ENCODE results near the gene NPAS2. TPM values are rescaled to one million over a fixed set of nuclear protein-coding genes. Genes with fewer than 3 reads are reported as not detected.

The NPAS2 gene
- total RNA-seq, 2 experiments from 2014 or later = 4.2 to 4.9 TPM

DNA sequence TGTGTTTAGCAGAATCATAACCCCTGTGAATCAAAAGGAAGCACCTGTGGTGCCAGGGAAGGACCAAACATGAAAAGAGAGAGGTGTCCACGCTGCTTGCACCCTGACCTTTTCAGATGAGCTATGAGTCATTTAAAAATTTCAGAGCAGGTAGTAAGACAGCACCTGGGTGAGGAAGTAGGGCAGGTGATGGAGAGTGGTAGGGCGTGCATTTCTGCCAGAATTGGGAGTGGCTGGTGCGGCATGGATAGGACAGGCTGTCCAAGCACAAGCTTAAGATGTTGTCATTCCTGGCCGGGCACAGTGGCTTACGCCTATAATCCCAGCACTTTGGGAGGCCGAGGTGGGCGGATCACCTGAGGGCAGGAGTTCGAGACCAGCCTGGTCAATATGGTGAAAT, 36.8 kb downstream of the NPAS2 start:
- POLR2A ChIA-PET = no interaction called here
- H3K36me3 Mint-ChIP-seq = no peaks in the 10 kb centered on the region
- H3K27me3 Mint-ChIP-seq = no peaks in the 10 kb centered on the region
- ATAC-seq (ENCODE audit: low read depth) (no peak), DNase-seq (no peak)
- H3K9me3 Mint-ChIP-seq = no peaks in the 10 kb centered on the region
- peaks cover 4% of the 10 kb centered on the region for H3K4me1 Mint-ChIP-seq
- H3K4me3 Mint-ChIP-seq = no peak overlapping the region
- no peak overlapping the region for H3K27ac Mint-ChIP-seq

DNA sequence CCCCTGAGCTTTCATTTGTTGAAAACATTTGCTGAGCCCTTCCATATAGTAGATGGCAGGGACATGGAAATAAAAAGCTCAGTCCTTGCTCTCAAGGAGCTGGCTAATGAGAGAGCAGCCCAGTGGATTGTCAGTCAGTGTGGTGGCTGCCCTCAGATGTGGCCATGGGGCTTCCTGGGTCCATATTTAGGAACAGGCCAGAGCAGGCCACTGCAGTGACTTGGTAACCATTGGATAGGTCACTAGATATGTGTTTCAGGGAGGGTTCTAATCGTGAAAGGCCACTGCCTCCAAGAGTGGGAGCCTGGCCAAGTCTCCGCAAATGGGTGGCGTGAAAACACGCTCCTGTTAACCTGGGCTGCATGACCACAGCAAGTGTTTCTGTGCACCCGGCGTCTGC, 37.4 kb downstream of the NPAS2 start:
- Mint-ChIP-seq H3K27ac (no peak overlapping the region), H3K27me3 (no peaks in the 10 kb centered on the region), H3K9me3 (no peaks in the 10 kb centered on the region), H3K4me1 (peaks cover 4% of the 10 kb centered on the region), H3K36me3 (no peaks in the 10 kb centered on the region), H3K4me3 (no peak overlapping the region)
- POLR2A ChIA-PET = no interaction called here
- ATAC-seq (ENCODE audit: low read depth) (no peak), DNase-seq (no peak)

DNA sequence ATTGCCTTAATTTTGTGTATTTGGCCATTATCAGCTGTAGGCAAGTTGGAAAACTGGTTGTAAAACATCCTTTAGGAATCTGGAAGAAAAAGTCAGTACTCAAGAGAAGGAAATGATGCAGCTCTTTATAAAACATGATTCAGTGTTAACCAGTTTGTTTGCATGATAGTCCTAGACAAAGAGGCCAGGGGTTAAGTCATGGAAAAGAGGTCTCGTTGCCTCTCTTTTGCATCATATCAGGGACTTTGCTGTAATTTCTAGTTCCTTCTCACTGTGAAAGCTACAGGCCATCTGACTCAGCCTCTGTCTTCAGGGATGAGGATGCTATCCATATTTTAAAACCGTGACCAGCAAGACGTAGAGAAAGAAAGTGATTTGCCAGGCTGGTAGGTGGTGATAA, 38.0 kb downstream of the NPAS2 start:
- Mint-ChIP-seq H3K4me3 (no peak overlapping the region), H3K4me1 (peaks cover 4% of the 10 kb centered on the region), H3K36me3 (no peaks in the 10 kb centered on the region), H3K9me3 (no peaks in the 10 kb centered on the region), H3K27ac (no peak overlapping the region), H3K27me3 (no peaks in the 10 kb centered on the region)
- DNase-seq = no peak
- POLR2A ChIA-PET = no interaction called here
- ATAC-seq (ENCODE audit: low read depth) = no peak

DNA sequence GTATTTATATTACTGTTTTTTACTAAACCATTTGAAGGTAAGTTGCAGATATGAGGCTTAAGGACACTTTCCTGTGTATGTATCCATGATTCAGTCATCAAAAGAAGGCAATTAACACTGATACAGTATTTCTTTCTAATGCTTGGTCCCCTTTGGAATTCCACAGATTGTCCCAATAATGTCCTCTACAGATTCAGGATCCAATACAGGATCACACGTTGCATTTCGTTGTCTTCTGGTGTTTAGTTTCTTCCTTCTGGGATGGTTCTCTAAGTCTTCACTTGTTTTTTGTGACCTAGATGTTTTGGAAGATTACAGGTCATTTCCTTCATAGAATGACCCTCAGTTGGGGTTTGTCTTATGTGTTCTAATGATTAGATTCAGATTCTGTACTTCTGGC, 40.0 kb downstream of the NPAS2 start:
- DNase-seq (no peak), ATAC-seq (ENCODE audit: low read depth) (no peak)
- no peaks in the 10 kb centered on the region for H3K36me3 Mint-ChIP-seq
- no peak overlapping the region for H3K27ac Mint-ChIP-seq
- H3K4me1 Mint-ChIP-seq = no peaks in the 10 kb centered on the region
- POLR2A ChIA-PET = no interaction called here
- H3K4me3 Mint-ChIP-seq = no peak overlapping the region
- H3K27me3 Mint-ChIP-seq = no peaks in the 10 kb centered on the region
- H3K9me3 Mint-ChIP-seq = no peaks in the 10 kb centered on the region

DNA sequence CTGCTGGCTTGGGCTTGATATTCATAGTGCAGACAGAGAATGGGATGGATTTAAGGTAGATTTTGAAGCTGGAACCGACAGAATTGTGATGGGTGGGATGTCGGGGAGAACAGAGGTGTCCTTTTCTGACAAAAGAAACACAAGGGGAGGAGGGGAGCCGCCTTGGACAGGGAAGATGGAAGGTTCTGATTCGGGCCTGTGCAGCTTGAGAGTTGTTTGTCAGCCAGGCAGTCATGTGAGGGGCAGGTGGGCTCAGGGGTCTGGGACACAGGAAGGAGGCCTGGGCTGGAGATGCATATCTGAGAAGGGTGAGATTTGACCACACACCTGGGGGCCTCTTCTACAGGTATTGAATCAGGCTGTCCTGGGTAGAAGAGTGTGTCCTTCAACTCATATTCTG, 41.4 kb downstream of the NPAS2 start:
- Mint-ChIP-seq H3K4me1 (no peaks in the 10 kb centered on the region), H3K27ac (no peak overlapping the region), H3K27me3 (no peaks in the 10 kb centered on the region), H3K4me3 (no peak overlapping the region), H3K9me3 (no peaks in the 10 kb centered on the region), H3K36me3 (no peaks in the 10 kb centered on the region)
- POLR2A ChIA-PET = no interaction called here
- no peak for ATAC-seq (ENCODE audit: low read depth)
- no peak for DNase-seq

DNA sequence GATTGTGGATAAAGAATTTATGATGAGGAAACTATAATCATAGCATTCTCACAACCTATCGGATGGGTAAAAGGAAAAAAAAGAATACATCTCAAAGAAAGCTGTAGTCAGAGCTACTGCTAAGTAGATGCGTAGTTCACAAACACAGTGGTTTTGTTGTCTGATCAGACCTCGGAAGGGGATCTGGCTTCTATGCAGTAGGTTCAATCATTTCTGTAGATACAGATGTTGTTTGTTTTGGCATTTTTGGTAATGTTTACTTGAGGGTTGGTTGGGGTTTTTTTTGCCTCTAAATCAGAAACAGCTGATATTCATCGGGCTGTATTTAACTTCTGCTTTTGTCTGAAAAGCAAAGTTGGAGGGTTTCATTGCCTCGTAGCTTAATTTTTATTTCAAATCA, 42.1 kb downstream of the NPAS2 start:
- no peak overlapping the region for H3K27ac Mint-ChIP-seq
- ATAC-seq (ENCODE audit: low read depth) (no peak), DNase-seq (no peak)
- no peaks in the 10 kb centered on the region for H3K36me3 Mint-ChIP-seq
- H3K27me3 Mint-ChIP-seq = no peaks in the 10 kb centered on the region
- POLR2A ChIA-PET = no interaction called here
- peaks cover 3% of the 10 kb centered on the region for H3K9me3 Mint-ChIP-seq
- no peaks in the 10 kb centered on the region for H3K4me1 Mint-ChIP-seq
- no peak overlapping the region for H3K4me3 Mint-ChIP-seq

DNA sequence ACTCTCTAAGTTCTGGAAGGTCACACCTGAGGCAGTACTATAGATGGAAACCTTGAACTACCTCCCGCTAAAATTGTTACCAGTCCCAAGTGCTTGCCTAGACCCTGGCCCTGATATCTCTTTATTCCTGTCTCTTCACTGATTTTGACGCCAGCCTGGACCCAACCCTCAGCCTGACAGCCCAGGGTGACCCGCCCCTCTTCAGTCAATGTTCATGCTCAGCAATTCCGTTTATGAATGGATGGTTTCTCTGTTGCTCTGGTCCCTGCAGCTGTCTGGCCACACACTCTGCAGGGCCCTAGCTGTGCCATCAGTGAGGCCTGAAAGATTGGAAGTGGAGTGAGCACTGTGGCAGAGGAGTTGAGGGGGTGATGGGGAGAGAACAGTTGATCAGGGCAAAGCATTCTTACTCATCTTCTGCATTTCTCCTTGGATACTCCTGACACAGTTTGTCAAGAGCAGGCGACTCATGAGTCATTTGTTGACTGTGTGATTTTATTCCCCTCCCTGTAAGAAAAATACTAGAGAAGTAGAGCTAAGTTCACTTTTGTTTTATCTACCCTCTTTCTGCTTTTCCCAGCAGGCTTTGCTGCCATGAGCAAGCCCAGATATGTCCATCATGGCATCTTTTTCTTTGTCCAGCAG, 46.0 kb downstream of the NPAS2 start:
- Mint-ChIP-seq H3K27ac (no peak overlapping the region), H3K27me3 (no peaks in the 10 kb centered on the region), H3K9me3 (peaks cover 12% of the 10 kb centered on the region), H3K36me3 (peaks cover 1% of the 10 kb centered on the region), H3K4me3 (no peak overlapping the region), H3K4me1 (no peaks in the 10 kb centered on the region)
- ATAC-seq (ENCODE audit: low read depth) (no peak), DNase-seq (no peak)
- POLR2A ChIA-PET = no interaction called here

DNA sequence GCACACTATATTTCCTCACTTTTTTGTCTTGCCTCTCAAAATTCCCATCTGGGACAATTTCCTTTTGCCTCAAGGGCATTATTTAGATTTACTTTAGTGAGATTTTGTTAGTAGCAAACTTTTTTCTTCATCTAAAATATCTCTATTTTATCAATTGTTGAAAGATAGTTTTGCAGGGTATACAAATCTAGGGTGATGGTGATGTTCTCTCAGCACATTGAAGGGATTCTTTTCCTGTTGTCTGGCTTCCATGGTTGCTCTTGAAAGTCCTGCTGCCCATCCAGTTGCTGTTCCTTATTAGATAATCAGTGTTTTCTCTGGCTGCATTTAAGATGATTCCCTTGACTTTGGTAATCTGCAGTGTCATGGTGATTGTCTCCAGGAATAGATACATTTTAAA, 48.1 kb downstream of the NPAS2 start:
- POLR2A ChIA-PET = no interaction called here
- H3K27ac Mint-ChIP-seq = no peak overlapping the region
- peaks cover 2% of the 10 kb centered on the region for H3K36me3 Mint-ChIP-seq
- DNase-seq (no peak), ATAC-seq (ENCODE audit: low read depth) (no peak)
- H3K27me3 Mint-ChIP-seq = no peaks in the 10 kb centered on the region
- H3K9me3 Mint-ChIP-seq = peaks cover 12% of the 10 kb centered on the region
- H3K4me1 Mint-ChIP-seq = no peaks in the 10 kb centered on the region
- no peak overlapping the region for H3K4me3 Mint-ChIP-seq

DNA sequence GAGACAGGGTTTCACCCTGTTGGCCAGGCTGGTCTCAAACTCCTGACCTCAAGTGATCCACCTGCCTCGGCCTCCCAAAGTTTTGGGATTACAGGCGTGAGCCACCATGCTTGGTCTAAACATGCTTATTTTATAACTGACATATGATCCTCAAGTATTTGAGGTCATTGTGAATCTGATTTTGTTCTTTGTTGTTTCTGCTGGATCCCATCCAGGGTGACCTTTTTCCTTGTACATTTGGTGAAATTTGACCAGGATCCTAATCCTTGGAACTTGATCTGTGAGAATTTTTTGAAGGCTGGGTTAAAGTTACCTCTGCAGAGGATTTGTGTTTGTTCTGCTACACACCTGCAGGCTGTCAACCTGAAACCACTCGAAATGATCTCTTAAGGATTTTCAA, 49.2 kb downstream of the NPAS2 start:
- POLR2A ChIA-PET = no interaction called here
- H3K36me3 Mint-ChIP-seq = peaks cover 2% of the 10 kb centered on the region
- no peaks in the 10 kb centered on the region for H3K4me1 Mint-ChIP-seq
- no peak for ATAC-seq (ENCODE audit: low read depth)
- no peak overlapping the region for H3K4me3 Mint-ChIP-seq
- no peak overlapping the region for H3K27ac Mint-ChIP-seq
- H3K27me3 Mint-ChIP-seq = no peaks in the 10 kb centered on the region
- DNase-seq = no peak
- peaks cover 12% of the 10 kb centered on the region for H3K9me3 Mint-ChIP-seq

DNA sequence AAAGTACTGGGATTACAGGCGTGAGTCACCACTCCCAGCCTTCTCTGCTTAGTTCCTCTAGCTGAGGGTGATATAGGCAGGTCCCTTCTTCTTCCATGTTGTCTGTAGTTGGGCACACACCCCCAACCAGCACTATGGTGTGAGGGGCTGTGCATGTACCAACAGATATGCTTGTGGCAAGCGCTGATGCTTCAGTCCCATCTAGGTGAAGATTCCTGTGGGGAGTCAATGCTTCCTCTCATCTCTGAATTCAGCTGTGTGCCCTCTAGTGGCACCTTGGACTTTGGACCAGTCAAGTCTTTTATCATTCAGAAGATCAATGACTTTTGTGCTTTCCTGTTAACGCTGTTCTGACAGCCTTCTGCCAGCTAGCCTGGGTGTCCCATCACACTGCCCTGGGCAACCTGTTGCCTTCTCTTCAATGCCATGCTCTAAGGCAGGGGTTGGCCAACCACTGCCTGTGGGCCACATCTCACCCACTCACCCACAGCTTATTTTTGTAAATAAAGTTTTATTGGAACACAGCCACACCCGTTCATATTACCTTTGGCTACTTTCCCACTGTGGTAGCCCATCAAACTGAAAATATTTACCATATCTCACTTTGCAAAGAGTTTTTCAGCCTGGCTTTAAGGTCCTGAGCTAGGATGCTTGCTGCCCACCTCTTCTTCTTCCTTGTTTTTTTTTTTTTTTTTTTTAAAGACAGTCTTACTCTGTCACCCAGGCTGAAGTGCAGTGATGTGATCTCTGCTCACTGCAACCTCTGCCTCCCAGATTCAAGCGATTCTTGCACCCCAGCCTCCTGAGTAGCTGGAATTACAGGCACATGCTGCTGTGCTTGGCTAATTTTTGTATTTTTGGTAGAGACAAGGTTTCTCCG, 51.0 kb downstream of the NPAS2 start:
- Mint-ChIP-seq H3K27ac (no peak overlapping the region), H3K36me3 (peaks cover 2% of the 10 kb centered on the region), H3K9me3 (peaks cover 12% of the 10 kb centered on the region), H3K4me1 (no peaks in the 10 kb centered on the region), H3K4me3 (no peak overlapping the region), H3K27me3 (no peaks in the 10 kb centered on the region)
- no peak for ATAC-seq (ENCODE audit: low read depth)
- DNase-seq = no peak
- POLR2A ChIA-PET = no interaction called here

DNA sequence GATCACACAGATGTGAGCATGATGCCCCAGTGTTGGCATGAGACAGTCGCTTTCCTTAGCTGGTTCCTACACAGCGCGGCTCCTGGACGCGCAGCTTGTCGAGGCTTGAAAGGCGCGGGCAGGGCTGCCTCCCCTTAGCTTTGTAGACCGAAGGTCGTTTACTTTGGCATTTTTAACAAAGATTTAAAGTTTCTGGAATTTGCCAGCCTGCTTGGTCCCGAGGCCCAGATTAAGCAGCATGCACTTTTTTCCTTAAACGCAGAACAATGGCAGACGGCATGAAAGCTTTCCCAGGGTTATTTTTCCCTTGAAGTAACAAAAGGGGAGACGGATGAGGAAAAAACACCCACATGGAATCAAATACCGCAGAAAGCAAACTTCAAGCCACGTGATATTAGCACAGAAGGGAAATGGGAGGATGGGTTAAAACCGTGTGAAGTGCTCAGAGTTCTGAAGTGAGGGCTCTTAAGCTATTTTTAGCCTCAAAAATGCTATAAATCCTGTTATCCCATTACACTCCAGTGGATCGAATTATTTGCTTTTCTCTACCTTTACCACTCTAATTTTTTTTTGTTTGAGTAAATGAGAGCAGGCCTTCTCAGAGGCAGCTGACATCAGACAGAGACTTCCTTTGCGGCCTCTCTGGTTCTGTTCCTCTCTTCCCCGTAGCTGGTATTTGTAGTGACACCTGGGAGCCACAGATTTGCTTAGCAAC, 55.7 kb downstream of the NPAS2 start:
- H3K9me3 Mint-ChIP-seq = no peaks in the 10 kb centered on the region
- H3K4me1 Mint-ChIP-seq = no peaks in the 10 kb centered on the region
- H3K4me3 Mint-ChIP-seq = no peak overlapping the region
- H3K27ac Mint-ChIP-seq = no peak overlapping the region
- H3K27me3 Mint-ChIP-seq = no peaks in the 10 kb centered on the region
- DNase-seq = no peak
- POLR2A ChIA-PET = no interaction called here
- peaks cover 2% of the 10 kb centered on the region for H3K36me3 Mint-ChIP-seq
- no peak for ATAC-seq (ENCODE audit: low read depth)

DNA sequence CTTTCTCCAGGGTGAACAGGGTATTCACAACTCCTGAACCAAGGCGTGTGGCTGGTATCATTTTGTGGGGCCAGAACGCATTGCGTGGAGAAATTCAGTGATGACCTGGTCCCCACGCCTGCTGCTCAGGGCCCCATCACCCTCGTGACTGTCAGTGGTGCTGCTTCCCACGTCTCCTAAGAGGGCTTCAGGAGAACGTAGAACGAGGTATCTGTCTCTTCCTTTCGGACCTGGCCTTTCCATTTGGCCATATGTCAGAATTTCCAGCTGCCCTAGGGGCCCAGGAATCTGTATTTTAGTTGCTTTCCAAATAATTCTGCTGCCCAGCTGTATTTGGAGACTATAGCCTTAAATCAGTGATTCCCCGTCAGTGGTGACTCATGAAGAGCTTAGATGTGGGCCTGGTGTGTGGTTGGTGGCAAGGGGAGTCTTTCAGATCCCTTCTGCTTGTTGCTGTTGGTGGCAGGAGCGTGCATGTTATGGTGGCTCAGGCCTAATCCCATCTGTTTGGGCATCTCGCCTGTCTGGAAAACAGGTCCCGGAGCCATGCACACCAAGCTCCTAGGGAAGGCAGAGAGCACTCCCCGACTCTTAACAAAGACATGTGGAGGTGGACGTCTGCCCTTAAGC, 56.4 kb downstream of the NPAS2 start:
- ATAC-seq (ENCODE audit: low read depth) (no peak), DNase-seq (no peak)
- no peak overlapping the region for H3K27ac Mint-ChIP-seq
- H3K4me1 Mint-ChIP-seq = no peaks in the 10 kb centered on the region
- no peak overlapping the region for H3K4me3 Mint-ChIP-seq
- POLR2A ChIA-PET = no interaction called here
- no peaks in the 10 kb centered on the region for H3K27me3 Mint-ChIP-seq
- no peaks in the 10 kb centered on the region for H3K36me3 Mint-ChIP-seq
- H3K9me3 Mint-ChIP-seq = no peaks in the 10 kb centered on the region

DNA sequence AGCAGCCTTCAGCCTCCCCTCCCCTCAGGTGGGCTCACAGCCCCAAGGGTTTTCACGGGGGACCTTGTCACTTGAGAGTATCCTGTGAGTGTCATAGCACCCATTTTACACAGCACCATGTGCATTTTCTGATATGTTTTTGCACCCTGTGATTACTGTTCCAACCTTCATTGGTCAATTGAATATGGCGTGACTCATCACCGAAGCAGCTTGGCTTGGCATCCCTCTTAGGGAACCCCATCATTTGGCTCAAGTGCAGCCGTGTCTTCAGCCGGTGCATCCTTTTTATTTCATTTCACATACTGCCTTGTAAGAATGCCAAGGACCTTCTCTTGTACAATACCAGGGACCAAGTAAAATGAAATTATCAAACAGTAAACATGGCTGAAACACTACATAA, 57.6 kb downstream of the NPAS2 start:
- no peak overlapping the region for H3K4me3 Mint-ChIP-seq
- no peaks in the 10 kb centered on the region for H3K27me3 Mint-ChIP-seq
- H3K4me1 Mint-ChIP-seq = no peaks in the 10 kb centered on the region
- ATAC-seq (ENCODE audit: low read depth) = no peak
- no peaks in the 10 kb centered on the region for H3K9me3 Mint-ChIP-seq
- H3K36me3 Mint-ChIP-seq = no peaks in the 10 kb centered on the region
- POLR2A ChIA-PET = no interaction called here
- DNase-seq = no peak
- H3K27ac Mint-ChIP-seq = no peak overlapping the region
